ENCODE data around the gene DUSP9. TPM values are rescaled to one million over a fixed set of nuclear protein-coding genes. Genes with fewer than 3 reads are reported as not detected.

Gene DUSP9
- total RNA-seq, 3 donors from 2014 or later: not detected

DNA sequence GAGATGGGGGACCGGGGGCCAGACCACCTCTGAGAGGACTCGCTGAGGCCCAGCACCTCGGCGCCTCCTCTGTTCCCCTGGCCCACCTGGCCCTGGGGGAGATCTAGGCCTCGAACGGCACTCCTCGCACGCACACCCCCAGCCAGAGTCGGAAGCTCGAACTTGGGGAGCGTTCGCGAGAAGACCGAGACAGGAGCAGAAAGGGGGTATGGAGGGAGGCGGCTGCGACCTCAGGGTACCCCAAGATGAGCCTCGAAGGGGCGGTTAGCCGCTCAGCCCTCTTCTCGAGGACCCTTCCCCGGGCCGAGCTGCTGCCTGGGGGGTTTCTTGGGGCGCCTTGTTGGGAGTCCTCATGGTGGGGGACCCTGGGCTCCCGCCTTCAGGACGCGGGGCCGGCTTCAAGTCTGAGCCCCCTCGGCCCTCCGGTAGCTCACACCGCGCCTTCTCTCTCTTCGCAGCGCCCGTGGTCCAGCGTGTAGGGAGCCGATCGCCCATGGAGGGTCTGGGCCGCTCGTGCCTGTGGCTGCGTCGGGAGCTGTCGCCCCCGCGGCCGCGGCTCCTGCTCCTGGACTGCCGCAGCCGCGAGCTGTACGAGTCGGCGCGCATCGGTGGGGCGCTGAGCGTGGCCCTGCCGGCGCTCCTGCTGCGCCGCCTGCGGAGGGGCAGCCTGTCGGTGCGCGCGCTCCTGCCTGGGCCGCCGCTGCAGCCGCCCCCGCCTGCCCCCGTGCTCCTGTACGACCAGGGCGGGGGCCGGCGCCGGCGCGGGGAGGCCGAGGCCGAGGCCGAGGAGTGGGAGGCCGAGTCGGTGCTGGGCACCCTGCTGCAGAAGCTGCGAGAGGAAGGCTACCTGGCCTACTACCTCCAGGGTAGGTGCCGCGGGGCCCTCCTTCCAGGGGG lies 706 bp downstream of the DUSP9 start:
- ATAC-seq (no peak), DNase-seq (peak in 1 of 3 donors; percentile 33)
- intact Hi-C loops (cut with DNase I, micrococcal nuclease): no loop called here
- Histone ChIP-seq H3K4me1 (ENCODE audit: low read depth) (no peaks in the 10 kb centered on the region), H3K9me3 (no peaks in the 10 kb centered on the region), H3K4me3 (no peak overlapping the region), H3K36me3 (ENCODE audit: low read depth) (no peaks in the 10 kb centered on the region)
- no peak for TF ChIP-seq CTCF (IDR thresholded peaks at IDR 0.05)

DNA sequence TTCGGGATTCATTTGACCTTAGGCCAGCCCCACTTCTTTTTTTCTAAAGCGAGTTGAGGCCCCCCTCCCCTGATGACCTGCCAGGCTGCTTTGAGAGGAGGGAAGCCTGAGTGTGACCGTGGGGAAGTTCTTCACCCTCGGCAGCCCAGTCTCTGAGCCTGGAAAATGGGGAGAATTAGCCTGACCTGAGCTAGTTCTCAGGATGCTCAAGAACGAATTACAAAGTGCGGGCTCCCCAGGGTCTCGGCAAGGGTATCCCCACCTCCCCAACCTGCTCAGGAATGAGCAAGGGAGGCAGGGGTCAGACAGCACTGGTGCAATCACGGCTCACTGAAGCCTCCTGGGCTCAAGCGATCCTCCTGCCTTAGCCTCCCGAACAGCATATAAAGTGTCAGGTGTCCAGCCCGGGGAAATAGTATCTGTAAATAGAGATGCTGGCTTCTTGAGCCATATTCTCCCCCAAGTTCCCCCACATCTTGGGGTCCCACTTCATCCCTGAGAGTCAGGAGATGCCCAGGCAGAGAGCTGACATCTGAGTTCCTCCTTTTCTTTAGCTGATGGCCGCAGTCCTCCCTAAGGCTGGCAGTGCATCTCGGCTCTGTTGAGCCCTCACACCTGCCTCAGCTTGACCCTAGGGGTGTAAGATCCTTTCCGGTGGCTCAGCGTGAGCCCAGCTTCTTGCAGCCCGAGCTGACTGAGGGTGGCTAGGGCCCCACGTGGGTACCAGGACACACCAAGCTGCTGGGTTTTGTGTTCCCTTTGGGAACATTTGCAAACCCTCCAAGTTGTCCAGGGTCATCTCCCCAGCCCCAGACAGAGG lies 1.6 kb downstream of the DUSP9 start:
- H3K36me3 ChIP-seq (ENCODE audit: low read depth): no peaks in the 10 kb centered on the region
- intact Hi-C loops (cut with DNase I, micrococcal nuclease): no loop called here
- no peak overlapping the region for H3K4me3 ChIP-seq
- ATAC-seq (no peak), DNase-seq (no peak)
- no peaks in the 10 kb centered on the region for H3K9me3 ChIP-seq
- no peaks in the 10 kb centered on the region for H3K4me1 ChIP-seq (ENCODE audit: low read depth)
- TF ChIP-seq CTCF (IDR thresholded peaks at IDR 0.05): no peak

GRCh38 chrX:153649178-153649914 lies 2.3 kb downstream of the DUSP9 start:
- no peaks in the 10 kb centered on the region for H3K36me3 ChIP-seq (ENCODE audit: low read depth)

GRCh38 chrX:153649915-153650782 lies 3.1 kb downstream of the DUSP9 start:
- H3K4me1 ChIP-seq (ENCODE audit: low read depth): no peaks in the 10 kb centered on the region
- intact Hi-C loops (cut with DNase I, micrococcal nuclease): no loop called here
- ATAC-seq: no peak
- H3K4me3 ChIP-seq: no peak overlapping the region
- TF ChIP-seq CTCF (IDR thresholded peaks at IDR 0.05): no peak
- H3K9me3 ChIP-seq: no peaks in the 10 kb centered on the region
- DNase-seq: no peak
- H3K36me3 ChIP-seq (ENCODE audit: low read depth): no peaks in the 10 kb centered on the region

More at GRCh38 chrX:153649178-153649914, 2.3 kb downstream of the DUSP9 start:
- peak; percentile 32 to 50 (median 44) for DNase-seq
- Histone ChIP-seq H3K4me1 (ENCODE audit: low read depth) (no peaks in the 10 kb centered on the region), H3K4me3 (no peak overlapping the region), H3K9me3 (no peaks in the 10 kb centered on the region)
- TF ChIP-seq CTCF (IDR thresholded peaks at IDR 0.05): peak; percentile 17
- intact Hi-C loops (cut with DNase I, micrococcal nuclease): no loop called here
- ATAC-seq: peak; percentile 74

Data from mucosa of descending colon (tissue), 3 donors.